NB4 (cell line): ENCODE measurements around the gene SLC1A1.

ENCODE experiments used
- POLR2A ChIP-seq: IDR thresholded peaks from 2 replicates; pipeline ENCODE4 v1.6.1; 2011; ENCODE audit warnings: mild to moderate bottlenecking; ENCODE audit not compliant: insufficient read length; ENCODE audit errors: extremely low read depth
- TF ChIP-seq, protein P1 (sequence below): IDR thresholded peaks from one replicate; pipeline ENCODE4 v1.5.1; 2012; ENCODE audit warnings: low read depth, low read length
- TF ChIP-seq, protein P2 (sequence below): IDR thresholded peaks from 2 replicates; pipeline ENCODE4 v1.6.1; 2011; ENCODE audit warnings: low read depth, low read length

DNA sequence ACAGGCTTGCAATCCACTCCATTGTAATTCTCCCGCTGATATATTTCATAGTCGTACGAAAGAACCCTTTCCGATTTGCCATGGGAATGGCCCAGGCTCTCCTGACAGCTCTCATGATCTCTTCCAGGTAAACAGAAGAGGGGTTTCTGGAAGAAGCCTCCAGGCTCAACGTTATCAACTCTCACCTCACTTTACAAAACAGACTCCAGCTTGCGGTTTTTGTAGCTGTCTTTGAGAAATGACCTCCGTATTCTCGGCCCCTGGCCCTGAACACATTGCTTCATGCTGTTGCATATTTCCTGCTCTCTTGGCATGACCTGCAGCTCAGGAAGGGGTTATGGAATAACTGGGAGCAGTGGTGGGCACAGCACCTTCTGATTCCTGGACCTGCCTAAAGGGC is 85.7 kb downstream of the SLC1A1 start:
- no peak for TF ChIP-seq POLR2A
- TF ChIP-seq, protein P1, sequence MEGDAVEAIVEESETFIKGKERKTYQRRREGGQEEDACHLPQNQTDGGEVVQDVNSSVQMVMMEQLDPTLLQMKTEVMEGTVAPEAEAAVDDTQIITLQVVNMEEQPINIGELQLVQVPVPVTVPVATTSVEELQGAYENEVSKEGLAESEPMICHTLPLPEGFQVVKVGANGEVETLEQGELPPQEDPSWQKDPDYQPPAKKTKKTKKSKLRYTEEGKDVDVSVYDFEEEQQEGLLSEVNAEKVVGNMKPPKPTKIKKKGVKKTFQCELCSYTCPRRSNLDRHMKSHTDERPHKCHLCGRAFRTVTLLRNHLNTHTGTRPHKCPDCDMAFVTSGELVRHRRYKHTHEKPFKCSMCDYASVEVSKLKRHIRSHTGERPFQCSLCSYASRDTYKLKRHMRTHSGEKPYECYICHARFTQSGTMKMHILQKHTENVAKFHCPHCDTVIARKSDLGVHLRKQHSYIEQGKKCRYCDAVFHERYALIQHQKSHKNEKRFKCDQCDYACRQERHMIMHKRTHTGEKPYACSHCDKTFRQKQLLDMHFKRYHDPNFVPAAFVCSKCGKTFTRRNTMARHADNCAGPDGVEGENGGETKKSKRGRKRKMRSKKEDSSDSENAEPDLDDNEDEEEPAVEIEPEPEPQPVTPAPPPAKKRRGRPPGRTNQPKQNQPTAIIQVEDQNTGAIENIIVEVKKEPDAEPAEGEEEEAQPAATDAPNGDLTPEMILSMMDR: no peak
- TF ChIP-seq, protein P2, sequence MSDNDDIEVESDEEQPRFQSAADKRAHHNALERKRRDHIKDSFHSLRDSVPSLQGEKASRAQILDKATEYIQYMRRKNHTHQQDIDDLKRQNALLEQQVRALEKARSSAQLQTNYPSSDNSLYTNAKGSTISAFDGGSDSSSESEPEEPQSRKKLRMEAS: no peak
